Spleen (tissue), 7 donors: ENCODE measurements around the gene CORIN.

Source experiments
- POLR2A ChIP-seq, 3 donors: fragments of 450-650 bp; IDR thresholded peaks; one replicate each; pipeline ENCODE4 v1.5.1; 2017; ENCODE audit warnings: antibody characterized with exemption in 3 of 3, mild to moderate bottlenecking in 1 of 3
- TF ChIP-seq, protein P1 (sequence below), 11 experiments: fragments of 200-600 bp in 7 of 11; fragments of 450-650 bp in 4 of 11; sonication (generic) in 4 of 11; IDR thresholded peaks in 8 of 11; conservative IDR thresholded peaks in 3 of 11; 1 replicate in 7 of 11; 2 replicates in 4 of 11; pipeline versions ENCODE4 v1.4.0 to v1.8.0; 2016 to 2021; ENCODE audit warnings: antibody characterized with exemption in 11 of 11, inconsistent platforms in 4 of 11, mild to moderate bottlenecking in 1 of 11
- donor health status: DM: no; HTN: no; CAD: no; lungs with moderate emphysema.
- donor health status: DM: no; HTN: no; CAD: no.
- donor health status: DM: no; HTN: no; CAD: no.

- TF ChIP-seq, protein P1, sequence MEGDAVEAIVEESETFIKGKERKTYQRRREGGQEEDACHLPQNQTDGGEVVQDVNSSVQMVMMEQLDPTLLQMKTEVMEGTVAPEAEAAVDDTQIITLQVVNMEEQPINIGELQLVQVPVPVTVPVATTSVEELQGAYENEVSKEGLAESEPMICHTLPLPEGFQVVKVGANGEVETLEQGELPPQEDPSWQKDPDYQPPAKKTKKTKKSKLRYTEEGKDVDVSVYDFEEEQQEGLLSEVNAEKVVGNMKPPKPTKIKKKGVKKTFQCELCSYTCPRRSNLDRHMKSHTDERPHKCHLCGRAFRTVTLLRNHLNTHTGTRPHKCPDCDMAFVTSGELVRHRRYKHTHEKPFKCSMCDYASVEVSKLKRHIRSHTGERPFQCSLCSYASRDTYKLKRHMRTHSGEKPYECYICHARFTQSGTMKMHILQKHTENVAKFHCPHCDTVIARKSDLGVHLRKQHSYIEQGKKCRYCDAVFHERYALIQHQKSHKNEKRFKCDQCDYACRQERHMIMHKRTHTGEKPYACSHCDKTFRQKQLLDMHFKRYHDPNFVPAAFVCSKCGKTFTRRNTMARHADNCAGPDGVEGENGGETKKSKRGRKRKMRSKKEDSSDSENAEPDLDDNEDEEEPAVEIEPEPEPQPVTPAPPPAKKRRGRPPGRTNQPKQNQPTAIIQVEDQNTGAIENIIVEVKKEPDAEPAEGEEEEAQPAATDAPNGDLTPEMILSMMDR (IDR thresholded peaks at IDR 0.05 in 8 of 11, conservative IDR thresholded peaks at IDR 0.05 in 3 of 11): no peak
- no peak for TF ChIP-seq POLR2A (IDR thresholded peaks at IDR 0.05)
Observed at GRCh38 chr4:47562297-47562696, 275.6 kb downstream of the CORIN start.
